ENCODE measurements around the gene MED15.
"Not testable (repeated sequence)": the region's sequence is repeated elsewhere in the genome, so short reads cannot be mapped to it uniquely, and the experiment has no call there.

MED15 gene

DNA sequence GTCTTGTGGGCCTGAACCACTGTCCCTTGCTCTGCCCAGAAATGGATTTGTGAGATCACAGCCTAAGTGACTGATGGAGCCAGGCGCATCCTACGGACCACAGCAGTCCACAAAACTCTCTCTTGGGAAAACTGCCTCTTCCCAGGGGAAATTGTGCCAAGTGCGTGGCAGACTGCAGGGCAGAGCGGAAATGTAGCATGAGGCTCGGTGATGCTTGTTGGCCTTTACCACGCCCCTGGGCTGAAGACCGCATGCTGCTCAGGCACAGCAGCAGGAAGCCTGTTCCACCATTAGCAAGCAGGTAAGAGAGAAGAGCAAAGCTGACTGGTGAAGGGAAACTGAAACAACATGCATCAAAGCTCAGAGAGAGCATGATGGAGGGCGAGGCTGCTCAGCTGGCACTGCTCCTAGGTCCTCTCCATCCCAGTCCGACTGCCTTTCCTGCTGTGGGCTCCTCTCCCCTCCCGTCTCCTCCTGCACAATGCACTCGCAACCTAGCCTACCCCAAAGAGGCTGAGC lies 43.3 kb upstream of the MED15 start:
- TF ChIP-seq, protein P1, sequence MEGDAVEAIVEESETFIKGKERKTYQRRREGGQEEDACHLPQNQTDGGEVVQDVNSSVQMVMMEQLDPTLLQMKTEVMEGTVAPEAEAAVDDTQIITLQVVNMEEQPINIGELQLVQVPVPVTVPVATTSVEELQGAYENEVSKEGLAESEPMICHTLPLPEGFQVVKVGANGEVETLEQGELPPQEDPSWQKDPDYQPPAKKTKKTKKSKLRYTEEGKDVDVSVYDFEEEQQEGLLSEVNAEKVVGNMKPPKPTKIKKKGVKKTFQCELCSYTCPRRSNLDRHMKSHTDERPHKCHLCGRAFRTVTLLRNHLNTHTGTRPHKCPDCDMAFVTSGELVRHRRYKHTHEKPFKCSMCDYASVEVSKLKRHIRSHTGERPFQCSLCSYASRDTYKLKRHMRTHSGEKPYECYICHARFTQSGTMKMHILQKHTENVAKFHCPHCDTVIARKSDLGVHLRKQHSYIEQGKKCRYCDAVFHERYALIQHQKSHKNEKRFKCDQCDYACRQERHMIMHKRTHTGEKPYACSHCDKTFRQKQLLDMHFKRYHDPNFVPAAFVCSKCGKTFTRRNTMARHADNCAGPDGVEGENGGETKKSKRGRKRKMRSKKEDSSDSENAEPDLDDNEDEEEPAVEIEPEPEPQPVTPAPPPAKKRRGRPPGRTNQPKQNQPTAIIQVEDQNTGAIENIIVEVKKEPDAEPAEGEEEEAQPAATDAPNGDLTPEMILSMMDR (IDR thresholded peaks at IDR 0.05): no peak
- Histone ChIP-seq H3K4me3 (no peak overlapping the region), H3K27ac (no peak overlapping the region)
- no peak for DNase-seq (ENCODE audit: low spot score)

DNA sequence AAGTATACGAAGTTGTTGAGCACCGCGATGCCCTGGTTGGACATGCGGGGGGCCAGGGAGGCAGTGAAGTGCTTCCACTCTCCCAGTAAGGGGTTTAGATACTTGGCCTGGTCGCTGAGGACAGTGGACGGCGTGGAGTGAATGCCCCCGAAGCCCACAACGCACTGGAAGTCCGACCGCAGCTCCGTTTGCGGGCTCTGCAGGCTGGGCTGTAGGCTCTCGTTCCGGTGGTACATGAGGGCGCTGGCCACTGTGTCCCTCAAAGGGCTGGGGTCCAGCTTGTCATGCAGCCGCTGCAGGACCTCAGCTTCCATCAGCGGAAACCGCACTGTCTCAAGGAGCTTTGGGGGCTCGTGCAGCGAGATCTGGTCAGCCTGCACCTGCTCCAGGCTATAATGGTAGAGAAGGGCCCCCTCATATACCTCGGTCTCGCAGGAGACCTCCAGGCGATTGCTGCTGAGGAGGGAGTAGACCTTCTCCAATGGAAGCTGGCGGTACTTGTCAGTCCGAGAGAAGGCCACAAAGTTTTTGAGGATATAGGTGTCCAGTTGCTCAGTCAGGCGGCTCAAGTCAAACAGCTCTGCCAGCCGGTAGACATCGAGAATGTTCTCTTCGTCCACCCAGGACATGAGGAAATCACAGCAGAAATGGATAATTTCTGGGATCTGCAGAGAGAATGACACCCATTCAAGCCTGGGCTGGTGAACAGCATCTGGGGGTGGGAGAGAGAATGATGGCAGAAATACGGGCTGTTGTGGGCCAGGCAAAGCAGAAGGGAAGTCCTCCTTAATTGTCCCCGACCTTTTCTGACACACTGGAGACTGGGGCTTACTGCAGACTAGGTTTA lies 42.3 kb upstream of the MED15 start:
- TF ChIP-seq, protein P1 (IDR thresholded peaks at IDR 0.05): no peak
- H3K27ac ChIP-seq: no peak overlapping the region
- no peak for DNase-seq (ENCODE audit: low spot score)

DNA sequence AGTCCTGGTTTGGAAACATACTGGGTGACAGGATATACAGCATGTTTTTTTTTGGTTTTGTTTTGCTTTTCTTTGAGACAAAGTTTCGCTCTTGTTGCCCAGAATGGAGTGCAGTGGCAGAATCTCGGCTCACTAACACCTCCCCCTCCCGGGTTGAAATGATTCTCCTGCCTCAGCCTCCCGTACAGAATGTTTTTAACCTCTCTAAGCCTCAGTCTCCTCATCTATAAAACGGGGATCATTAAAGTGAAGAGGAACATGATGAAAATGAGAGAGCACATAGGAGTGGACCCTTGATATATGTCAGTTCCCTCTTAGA lies 41.7 kb upstream of the MED15 start:
- Histone ChIP-seq H3K4me3 (no peak overlapping the region), H3K27ac (no peak overlapping the region)
- TF ChIP-seq, protein P1 (IDR thresholded peaks at IDR 0.05): no peak
- no peak for DNase-seq (ENCODE audit: low spot score)

More for the DNA sequence above, 42.3 kb upstream of the MED15 start:
- no peak overlapping the region for H3K4me3 ChIP-seq

DNA sequence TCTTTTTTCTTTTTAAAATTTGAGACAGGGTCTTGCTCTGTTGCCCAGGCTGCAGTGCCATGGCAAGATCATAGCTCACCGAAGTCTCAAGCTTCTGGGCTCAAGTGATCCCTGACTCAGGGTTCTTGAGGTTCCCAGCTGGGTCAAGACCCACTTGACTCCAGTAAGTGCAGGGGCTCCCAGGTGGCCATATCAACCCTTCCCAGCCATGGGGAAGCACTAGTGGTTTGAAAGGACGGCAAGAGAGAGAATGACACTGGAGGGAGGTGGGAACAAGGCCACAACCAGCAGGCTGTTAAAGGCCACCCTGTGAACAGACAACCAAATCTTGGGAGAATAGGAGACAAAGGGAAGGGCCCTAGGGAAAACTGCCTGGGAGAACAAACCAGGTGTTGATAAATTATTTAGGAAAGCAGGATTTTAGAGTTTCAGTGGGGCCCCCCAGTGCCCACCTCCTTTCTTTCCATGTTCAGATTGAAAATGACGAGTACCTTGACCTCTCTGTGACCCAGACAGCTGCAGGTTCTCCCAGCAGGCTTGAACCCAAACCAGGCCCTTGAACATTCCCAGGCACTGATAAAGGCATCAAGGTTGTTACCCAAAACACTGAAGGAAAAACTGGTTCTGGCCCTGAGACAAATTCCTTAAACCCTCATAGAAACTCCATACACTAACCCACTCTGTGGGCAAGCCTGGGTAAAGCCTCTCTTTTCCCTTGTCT lies 40.6 kb upstream of the MED15 start:
- no peak for DNase-seq (ENCODE audit: low spot score)
- TF ChIP-seq, protein P1 (IDR thresholded peaks at IDR 0.05): no peak
- Histone ChIP-seq H3K4me3 (no peak overlapping the region), H3K27ac (no peak overlapping the region)

DNA sequence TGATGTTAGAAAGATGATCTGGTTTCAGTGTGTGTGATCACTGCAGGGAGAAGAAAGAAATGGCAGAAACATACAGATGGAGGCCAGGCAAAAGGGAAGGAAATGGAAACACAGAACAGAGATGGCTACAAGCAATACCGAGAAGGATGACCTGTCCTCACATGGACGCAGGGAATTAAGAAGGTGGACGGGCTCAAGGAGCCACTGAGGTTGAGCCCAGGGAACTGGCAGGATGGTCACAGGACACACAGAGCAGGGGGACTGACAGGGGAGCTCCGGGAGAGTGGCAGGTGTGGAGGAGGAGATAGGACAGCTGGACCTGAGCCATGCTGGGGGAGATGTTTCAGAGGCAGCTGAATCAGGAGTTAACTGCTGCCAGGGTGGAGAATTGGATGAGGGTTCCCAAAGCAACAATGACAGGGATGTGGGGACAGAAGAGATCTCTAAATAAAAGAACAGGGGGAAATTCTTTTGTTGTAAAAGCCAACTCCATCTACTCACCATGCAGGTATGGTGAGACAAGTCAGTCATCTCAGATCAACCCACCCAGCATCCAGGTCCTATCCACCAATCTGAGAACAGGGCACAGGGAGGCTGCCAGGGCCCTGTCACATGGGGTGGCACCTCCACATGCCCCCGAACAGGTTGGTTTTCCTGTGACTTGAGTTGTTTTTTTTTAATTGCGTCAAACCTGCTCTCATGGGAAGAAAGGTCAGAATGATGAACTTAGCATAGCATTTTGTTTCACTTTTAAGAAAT lies 38.1 kb upstream of the MED15 start:
- TF ChIP-seq, protein P1 (IDR thresholded peaks at IDR 0.05): no peak
- Histone ChIP-seq H3K4me3 (no peak overlapping the region), H3K27ac (no peak overlapping the region)
- DNase-seq (ENCODE audit: low spot score): no peak

DNA sequence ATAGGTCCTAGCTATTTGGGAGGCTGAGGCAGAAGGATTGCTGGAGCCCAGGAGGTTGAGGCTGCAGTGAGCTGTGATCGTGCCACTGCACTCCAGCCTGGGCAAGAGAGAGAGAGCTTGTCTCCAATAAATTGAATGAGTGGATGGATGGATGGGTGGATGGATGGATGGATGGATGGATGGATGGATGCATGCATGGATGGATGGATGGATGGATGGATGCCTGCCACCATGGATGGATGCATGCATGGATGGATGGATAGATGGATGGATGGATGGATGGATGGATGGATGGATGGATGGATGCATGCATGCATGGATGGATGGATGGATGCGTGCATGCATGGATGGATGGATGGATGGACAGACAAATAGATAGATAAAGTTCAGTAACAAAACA lies 36.9 kb upstream of the MED15 start:
- not testable (repeated sequence) for H3K27ac ChIP-seq; H3K4me3 ChIP-seq; DNase-seq (ENCODE audit: low spot score)
